Stomach (tissue), 9 donors: ENCODE measurements around the gene PACS2. TPM values are rescaled to one million over a fixed set of nuclear protein-coding genes. Genes with fewer than 3 reads are reported as not detected.

ENCODE experiments used
- DNase-seq, 2 donors: peaks; one replicate each; pipeline versions ENCODE4 v3.0.0 to v3.0.0-alpha.2; 2013 to 2019
- H3K27ac ChIP-seq, 5 donors: fragments of 200-600 bp in 4 of 5; sonication (generic) in 4 of 5; one replicate each; pipeline ENCODE4 v1.5.1; 2013 to 2019; ENCODE audit warnings: mild to moderate bottlenecking in 1 of 5, moderate library complexity in 1 of 5
- H3K27me3 ChIP-seq, 3 donors: fragments of 200-600 bp; sonication (generic); one replicate each; pipeline ENCODE4 v1.5.1; 2017 to 2019; ENCODE audit warnings: mixed run types in 1 of 3
- H3K36me3 ChIP-seq, 4 donors: fragments of 200-600 bp; sonication (generic); 1 replicate in 3 of 4; 2 replicates in 1 of 4; pipeline ENCODE4 v1.5.1; 2016 to 2019
- H3K4me1 ChIP-seq, 4 donors: fragments of 200-600 bp; sonication (generic); one replicate each; pipeline ENCODE4 v1.5.1; 2016 to 2019
- H3K4me3 ChIP-seq, 4 donors: fragments of 200-600 bp; sonication (generic) in 3 of 4; one replicate each; pipeline ENCODE4 v1.5.1; 2016 to 2019; ENCODE audit warnings: mild to moderate bottlenecking in 1 of 4
- H3K9me3 ChIP-seq, 4 donors: fragments of 200-600 bp; sonication (generic); one replicate each; pipeline ENCODE4 v1.5.1; 2016 to 2019
- EP300 ChIP-seq: sonication (generic); formaldehyde crosslinking; IDR thresholded peaks from one replicate; pipeline ENCODE4 v1.6.1; 2017; ENCODE audit warnings: antibody characterized with exemption
- POLR2A ChIP-seq, 4 donors: fragments of 450-650 bp; IDR thresholded peaks; one replicate each; pipeline ENCODE4 v1.6.1; 2016; ENCODE audit warnings: antibody characterized with exemption in 4 of 4, control low read depth in 2 of 4, mild to moderate bottlenecking in 1 of 4, moderate library complexity in 1 of 4
- POLR2AphosphoS5 ChIP-seq, 3 donors: sonication (generic); formaldehyde crosslinking; IDR thresholded peaks; one replicate each; pipeline ENCODE4 v1.6.1; 2016; ENCODE audit warnings: antibody characterized with exemption in 3 of 3
- WGBS, 5 donors: extraction: QIAGEN DNeasy Blood & Tissue Kit in 3 of 5; methylation state at CpG; one replicate each; pipeline versions ENCODE4 v1.1.5 to v1.1.7; 2013 to 2018; 5-methylcytosine and 5-hydroxymethylcytosine counted together
- intact Hi-C: fragments of 100-400 bp; cut with DNase I; formaldehyde crosslinking; loops from one replicate; pipeline ENCODE4 v1.15.1; 2023; ENCODE audit warnings: low total_unique reads
- polyA plus RNA-seq, 3 donors: library from polyadenylated mRNA; stranded (reverse); fragments of 200-250 nt; gene quantifications; one replicate each; pipeline ENCODE4 v1.2.3, GENCODE V29; 2013
- total RNA-seq, 5 donors: library from RNA; depleted of rRNA; stranded (reverse); fragments of >200 nt; gene quantifications; one replicate each; pipeline versions ENCODE4 v1.1.0 to v1.2.3, GENCODE V29; 2014 to 2016
- TF ChIP-seq, protein P1 (sequence below), 7 experiments: fragments of 450-650 bp in 4 of 7; fragments of 200-600 bp in 3 of 7; sonication (generic) in 3 of 7; IDR thresholded peaks; one replicate each; pipeline ENCODE4 v1.5.1; 2016 to 2019; ENCODE audit warnings: antibody characterized with exemption in 7 of 7, control low read depth in 2 of 7, mild to moderate bottlenecking in 1 of 7
- donor health status: healthy with polysubstance abuse.
- donor health status: Bipolar disorder and iron deficiency.
- donor health status: healthy.

The PACS2 gene
- total and polyA plus RNA-seq, 8 donors: 23.4 to 209 (median 48.8) TPM

GRCh38 chr14:105366386-105367074 is 52.0 kb downstream of the PACS2 start:
- 94 to 97% (median 96%) methylated on average over 21 to 23 of the region's 23 CpGs for WGBS, 5 donors
- Histone ChIP-seq H3K4me1 (peaks cover 0 to 17% (median 13%) of the 10 kb centered on the region in 4 donors), H3K36me3 (peaks cover 20 to 42% (median 34%) of the 10 kb centered on the region in 4 donors), H3K4me3 (no peak overlapping the region), H3K9me3 (no peaks in the 10 kb centered on the region), H3K27ac (no peak overlapping the region), H3K27me3 (no peaks in the 10 kb centered on the region)
- TF ChIP-seq, protein P1, sequence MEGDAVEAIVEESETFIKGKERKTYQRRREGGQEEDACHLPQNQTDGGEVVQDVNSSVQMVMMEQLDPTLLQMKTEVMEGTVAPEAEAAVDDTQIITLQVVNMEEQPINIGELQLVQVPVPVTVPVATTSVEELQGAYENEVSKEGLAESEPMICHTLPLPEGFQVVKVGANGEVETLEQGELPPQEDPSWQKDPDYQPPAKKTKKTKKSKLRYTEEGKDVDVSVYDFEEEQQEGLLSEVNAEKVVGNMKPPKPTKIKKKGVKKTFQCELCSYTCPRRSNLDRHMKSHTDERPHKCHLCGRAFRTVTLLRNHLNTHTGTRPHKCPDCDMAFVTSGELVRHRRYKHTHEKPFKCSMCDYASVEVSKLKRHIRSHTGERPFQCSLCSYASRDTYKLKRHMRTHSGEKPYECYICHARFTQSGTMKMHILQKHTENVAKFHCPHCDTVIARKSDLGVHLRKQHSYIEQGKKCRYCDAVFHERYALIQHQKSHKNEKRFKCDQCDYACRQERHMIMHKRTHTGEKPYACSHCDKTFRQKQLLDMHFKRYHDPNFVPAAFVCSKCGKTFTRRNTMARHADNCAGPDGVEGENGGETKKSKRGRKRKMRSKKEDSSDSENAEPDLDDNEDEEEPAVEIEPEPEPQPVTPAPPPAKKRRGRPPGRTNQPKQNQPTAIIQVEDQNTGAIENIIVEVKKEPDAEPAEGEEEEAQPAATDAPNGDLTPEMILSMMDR (IDR thresholded peaks at IDR 0.05): no peak
- TF ChIP-seq POLR2AphosphoS5 (IDR thresholded peaks at IDR 0.05): no peak
- TF ChIP-seq POLR2A (IDR thresholded peaks at IDR 0.05): no peak
- no peak for TF ChIP-seq EP300
- DNase-seq: no peak
- intact Hi-C loops: no loop called here

DNA sequence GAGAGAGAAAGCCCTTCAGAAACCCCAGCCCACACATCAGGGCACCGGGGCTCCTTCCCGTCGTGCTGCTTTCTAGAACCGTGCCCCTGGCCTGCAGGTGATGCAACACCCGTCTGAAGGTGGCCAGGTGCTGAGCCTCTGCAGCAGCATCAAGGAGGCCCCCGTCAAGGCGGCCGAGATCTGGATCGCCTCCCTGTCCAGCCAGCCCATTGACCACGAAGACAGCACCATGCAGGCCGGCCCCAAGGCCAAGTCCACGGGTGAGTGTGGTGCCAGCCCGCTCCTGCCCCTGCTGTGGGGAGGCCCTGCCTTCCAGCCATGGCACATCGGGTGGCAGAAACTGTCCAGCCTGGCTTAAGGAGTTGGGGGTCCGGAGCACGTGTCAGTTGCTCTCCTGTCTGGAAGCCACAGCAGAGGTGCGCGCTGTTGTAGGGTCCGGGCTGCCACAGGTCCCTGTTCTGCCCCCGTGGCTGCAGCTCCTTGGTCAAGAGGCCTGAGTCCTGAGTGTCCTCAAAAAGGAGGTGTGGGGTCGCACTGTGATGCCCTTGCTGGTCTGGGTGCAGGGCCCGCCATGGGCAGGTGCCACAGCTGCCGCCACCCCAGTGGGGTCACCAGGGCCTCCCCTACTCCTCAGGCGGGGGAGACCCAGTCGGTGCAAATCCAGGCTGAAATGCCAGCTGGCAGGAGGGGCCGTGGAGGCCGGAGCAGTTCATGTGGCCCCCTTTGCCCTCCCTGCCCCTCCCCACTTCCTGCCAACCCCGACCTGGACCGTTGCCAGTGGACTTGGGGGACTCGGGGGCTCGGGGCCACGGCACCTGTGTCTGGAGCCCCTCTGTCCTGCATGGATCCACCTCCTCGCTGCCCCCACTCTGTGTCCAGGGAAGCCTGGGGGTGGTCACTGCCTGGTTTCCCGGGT is 52.8 kb downstream of the PACS2 start:
- Histone ChIP-seq H3K27me3 (no peaks in the 10 kb centered on the region), H3K4me3 (no peak overlapping the region), H3K9me3 (no peaks in the 10 kb centered on the region), H3K27ac (no peak overlapping the region), H3K36me3 (peaks cover 20 to 48% (median 36%) of the 10 kb centered on the region in 4 donors), H3K4me1 (peaks cover 0 to 17% (median 13%) of the 10 kb centered on the region in 4 donors)
- 89 to 96% (median 94%) methylated on average over 17 to 34 of the region's 34 CpGs for WGBS, 5 donors
- no peak for TF ChIP-seq POLR2AphosphoS5 (IDR thresholded peaks at IDR 0.05)
- no peak for TF ChIP-seq POLR2A (IDR thresholded peaks at IDR 0.05)
- TF ChIP-seq, protein P1 (IDR thresholded peaks at IDR 0.05): no peak
- no peak for TF ChIP-seq EP300
- no peak for DNase-seq
- intact Hi-C loops: no loop called here

DNA sequence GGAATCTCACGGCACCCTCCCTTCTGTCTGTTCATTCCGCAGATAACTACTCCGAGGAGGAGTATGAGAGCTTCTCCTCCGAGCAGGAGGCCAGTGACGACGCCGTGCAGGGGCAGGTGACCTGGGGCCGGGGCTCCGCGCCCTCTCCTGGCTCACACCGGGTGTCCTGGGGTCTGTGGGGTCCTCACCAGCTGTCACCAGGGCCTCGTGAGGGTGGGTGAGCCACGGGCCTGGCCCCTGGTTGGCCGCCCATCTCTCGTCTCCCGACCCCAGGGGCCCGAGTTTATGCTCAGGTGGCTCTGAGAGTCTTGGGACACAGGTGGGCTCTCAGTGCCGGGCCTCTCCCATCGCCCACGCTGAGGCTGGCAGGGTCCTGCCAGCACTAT is 53.5 kb downstream of the PACS2 start:
- Histone ChIP-seq H3K27ac (no peak overlapping the region), H3K36me3 (peaks cover 20 to 48% (median 36%) of the 10 kb centered on the region in 4 donors), H3K27me3 (no peaks in the 10 kb centered on the region), H3K4me1 (peaks cover 0 to 17% (median 13%) of the 10 kb centered on the region in 4 donors), H3K9me3 (no peaks in the 10 kb centered on the region), H3K4me3 (no peak overlapping the region)
- no peak for DNase-seq
- 92 to 96% (median 94%) methylated on average over 20 of the region's 20 CpGs for WGBS, 5 donors
- intact Hi-C loops: no loop called here
- TF ChIP-seq POLR2A (IDR thresholded peaks at IDR 0.05) (no peak), EP300 (no peak), POLR2AphosphoS5 (IDR thresholded peaks at IDR 0.05) (no peak)
- TF ChIP-seq, protein P1 (IDR thresholded peaks at IDR 0.05): no peak

DNA sequence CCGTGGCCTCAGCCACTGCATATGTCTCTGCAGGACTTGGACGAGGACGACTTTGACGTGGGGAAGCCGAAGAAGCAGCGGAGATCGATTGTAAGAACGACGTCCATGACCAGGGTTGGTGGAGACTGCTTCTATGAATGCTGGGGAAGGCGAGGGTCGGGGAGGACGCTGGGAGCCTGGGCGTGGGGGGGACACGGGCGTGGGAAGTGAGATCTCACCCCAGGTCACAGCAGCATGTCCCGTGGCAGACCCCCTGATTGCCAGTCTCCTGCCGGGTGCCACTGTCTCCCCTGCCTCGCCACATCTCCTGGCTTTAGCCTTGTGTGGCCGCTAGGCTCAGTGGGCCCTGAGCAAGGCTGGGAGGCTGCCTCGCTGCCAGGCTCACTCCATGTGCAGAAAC is 53.9 kb downstream of the PACS2 start:
- Histone ChIP-seq H3K27ac (no peak overlapping the region), H3K4me3 (no peak overlapping the region), H3K36me3 (peaks cover 20 to 48% (median 36%) of the 10 kb centered on the region in 4 donors), H3K9me3 (no peaks in the 10 kb centered on the region), H3K4me1 (peaks cover 0 to 17% (median 13%) of the 10 kb centered on the region in 4 donors), H3K27me3 (no peaks in the 10 kb centered on the region)
- 88 to 97% (median 95%) methylated on average over 19 to 20 of the region's 20 CpGs for WGBS, 5 donors
- intact Hi-C loops: no loop called here
- DNase-seq: no peak
- no peak for TF ChIP-seq POLR2AphosphoS5 (IDR thresholded peaks at IDR 0.05)
- no peak for TF ChIP-seq EP300
- no peak for TF ChIP-seq POLR2A (IDR thresholded peaks at IDR 0.05)
- TF ChIP-seq, protein P1 (IDR thresholded peaks at IDR 0.05): no peak
